ENCODE measurements around the gene TBX21. TPM values are rescaled to one million over a fixed set of nuclear protein-coding genes. Genes with fewer than 3 reads are reported as not detected.

Gene TBX21
- total RNA-seq, 3 donors from 2014 or later = 0.33 to 1.8 (median 1.0) TPM

GRCh38 chr17:47745037-47745380 lies 12.0 kb downstream of the TBX21 start:
- Histone ChIP-seq H3K4me1 (no peaks in the 10 kb centered on the region), H3K27ac (no peak overlapping the region), H3K27me3 (peaks cover 0 to 34% of the 10 kb centered on the region in 2 donors), H3K9me3 (no peaks in the 10 kb centered on the region), H3K4me3 (no peak overlapping the region), H3K36me3 (no peaks in the 10 kb centered on the region)
- intact Hi-C loops (cut with DNase I; ENCODE audit: low total_unique reads) = no loop called here
- DNase-seq (ENCODE audit: low spot score in 2 of 2) = peak in 1 of 2 donors; percentile 7
- TF ChIP-seq CTCF (IDR thresholded peaks at IDR 0.05) = no peak
- TF ChIP-seq POLR2A (IDR thresholded peaks at IDR 0.05) = no peak
- TF ChIP-seq POLR2AphosphoS5 (IDR thresholded peaks at IDR 0.05) = no peak

GRCh38 chr17:47751471-47751870 lies 18.4 kb downstream of the TBX21 start:
- Histone ChIP-seq H3K27ac (no peak overlapping the region), H3K27me3 (peaks cover 0 to 4% of the 10 kb centered on the region in 2 donors), H3K4me1 (no peaks in the 10 kb centered on the region), H3K36me3 (no peaks in the 10 kb centered on the region), H3K4me3 (no peak overlapping the region), H3K9me3 (peaks cover 0 to 7% of the 10 kb centered on the region in 2 donors)
- TF ChIP-seq CTCF (IDR thresholded peaks at IDR 0.05) (no peak), POLR2A (IDR thresholded peaks at IDR 0.05) (no peak), POLR2AphosphoS5 (IDR thresholded peaks at IDR 0.05) (no peak)
- intact Hi-C loops (cut with DNase I; ENCODE audit: low total_unique reads) = no loop called here
- no peak for DNase-seq (ENCODE audit: low spot score in 2 of 2)

- intact Hi-C loops (cut with DNase I; ENCODE audit: low total_unique reads) = no loop called here
- peaks cover 7 to 32% of the 10 kb centered on the region in 2 donors for H3K9me3 ChIP-seq
Observed at GRCh38 chr17:47757386-47757785, 24.4 kb downstream of the TBX21 start.

GRCh38 chr17:47760409-47761140 lies 27.5 kb downstream of the TBX21 start:
- Histone ChIP-seq H3K27me3 (peaks cover 0 to 4% of the 10 kb centered on the region in 2 donors), H3K36me3 (no peaks in the 10 kb centered on the region), H3K4me3 (no peak overlapping the region), H3K4me1 (no peaks in the 10 kb centered on the region), H3K9me3 (peaks cover 7 to 32% of the 10 kb centered on the region in 2 donors), H3K27ac (no peak overlapping the region)
- intact Hi-C loops (cut with DNase I; ENCODE audit: low total_unique reads) = no loop called here
- TF ChIP-seq POLR2AphosphoS5 (IDR thresholded peaks at IDR 0.05) = no peak
- TF ChIP-seq CTCF (IDR thresholded peaks at IDR 0.05) = no peak
- no peak for TF ChIP-seq POLR2A (IDR thresholded peaks at IDR 0.05)
- DNase-seq (ENCODE audit: low spot score in 2 of 2) = no peak

More at GRCh38 chr17:47757386-47757785, 24.4 kb downstream of the TBX21 start:
- no peak overlapping the region for H3K27ac ChIP-seq
- no peak overlapping the region for H3K4me3 ChIP-seq
- H3K36me3 ChIP-seq = no peaks in the 10 kb centered on the region
- no peak for DNase-seq (ENCODE audit: low spot score in 2 of 2)
- H3K4me1 ChIP-seq = no peaks in the 10 kb centered on the region
- H3K27me3 ChIP-seq = peaks cover 0 to 4% of the 10 kb centered on the region in 2 donors
- TF ChIP-seq CTCF (IDR thresholded peaks at IDR 0.05) (no peak), POLR2A (IDR thresholded peaks at IDR 0.05) (no peak)

- intact Hi-C loops (cut with DNase I; ENCODE audit: low total_unique reads) = no loop called here
- no peak for DNase-seq (ENCODE audit: low spot score in 2 of 2)
- Histone ChIP-seq H3K36me3 (no peaks in the 10 kb centered on the region), H3K4me3 (no peak overlapping the region), H3K27me3 (no peaks in the 10 kb centered on the region), H3K27ac (no peak overlapping the region), H3K9me3 (peaks cover 7 to 24% of the 10 kb centered on the region in 2 donors), H3K4me1 (no peaks in the 10 kb centered on the region)
- TF ChIP-seq POLR2AphosphoS5 (IDR thresholded peaks at IDR 0.05) (no peak), POLR2A (IDR thresholded peaks at IDR 0.05) (no peak), CTCF (IDR thresholded peaks at IDR 0.05) (no peak)
Observed at GRCh38 chr17:47762728-47763127, 29.7 kb downstream of the TBX21 start.

Data from breast epithelium (tissue), 4 donors.